Lung (tissue), 12 donors: ENCODE data around the gene HMBS. TPM values are rescaled to one million over a fixed set of nuclear protein-coding genes. Genes with fewer than 3 reads are reported as not detected.

Experiments
- ATAC-seq: fragments of 200-7000 bp; cut with Tn5 transposase; one replicate; pipeline ENCODE4 v1.9.1; 2020; ENCODE audit warnings: moderate number of reproducible peaks; ENCODE audit not compliant: insufficient read depth, low FRiP score
- DNase-seq, 3 donors: peaks; one replicate each; pipeline ENCODE4 v3.0.0-alpha.2; 2013 to 2017
- H3K27ac ChIP-seq, 2 donors: one replicate each; pipeline ENCODE4 v1.5.1; 2013; ENCODE audit warnings: mild to moderate bottlenecking in 2 of 2, moderate library complexity in 2 of 2, control low read depth in 1 of 2, inconsistent platforms in 1 of 2, low read depth in 1 of 2, low read length in 1 of 2
- H3K27me3 ChIP-seq, 3 donors: one replicate each; pipeline ENCODE4 v1.5.1; 2013; ENCODE audit warnings: low read length in 2 of 3; ENCODE audit not compliant: control insufficient read depth in 3 of 3, insufficient read depth in 3 of 3
- H3K36me3 ChIP-seq, 4 donors: one replicate each; pipeline ENCODE4 v1.5.1; 2013; ENCODE audit warnings: low read length in 4 of 4, mild to moderate bottlenecking in 1 of 4, moderate library complexity in 1 of 4; ENCODE audit not compliant: control insufficient read depth in 4 of 4, insufficient read depth in 4 of 4
- H3K4me1 ChIP-seq, 5 donors: one replicate each; pipeline ENCODE4 v1.5.1; 2013; ENCODE audit warnings: low read length in 5 of 5, mild to moderate bottlenecking in 2 of 5, moderate library complexity in 1 of 5; ENCODE audit not compliant: control insufficient read depth in 5 of 5, insufficient read depth in 5 of 5
- H3K4me3 ChIP-seq: one replicate; pipeline ENCODE4 v1.5.1; 2013; ENCODE audit warnings: mild to moderate bottlenecking, control low read depth, moderate library complexity
- H3K9ac ChIP-seq, 2 donors: one replicate each; pipeline ENCODE4 v1.5.1; 2013; ENCODE audit warnings: low read length in 2 of 2, control low read depth in 1 of 2; ENCODE audit not compliant: insufficient read depth in 1 of 2
- H3K9me3 ChIP-seq, 4 donors: one replicate each; pipeline ENCODE4 v1.5.1; 2013; ENCODE audit warnings: low read length in 3 of 4, mild to moderate bottlenecking in 1 of 4, moderate library complexity in 1 of 4; ENCODE audit not compliant: control insufficient read depth in 4 of 4, insufficient read depth in 3 of 4
- CTCF ChIP-seq: IDR thresholded peaks from 2 replicates; pipeline ENCODE4 v1.5.1; 2012; ENCODE audit warnings: mild to moderate bottlenecking; ENCODE audit errors: control extremely low read depth, extremely low read depth
- WGBS, 2 donors: extraction: QIAGEN DNeasy Blood & Tissue Kit; methylation state at CpG; one replicate each; pipeline ENCODE4 v1.1.7; 2013; 5-methylcytosine and 5-hydroxymethylcytosine counted together
- polyA plus RNA-seq, 2 donors: library from polyadenylated mRNA; stranded (reverse); fragments of 200-250 nt; gene quantifications; one replicate each; pipeline ENCODE4 v1.2.1, GENCODE V29; 2013
- total RNA-seq, 2 donors: library from RNA; depleted of rRNA in 1 of 2; stranded (reverse); fragments of >200 nt in 1 of 2; gene quantifications; one replicate each; pipeline ENCODE4 v1.2.1, GENCODE V29; 2014 to 2021
- donor health status: control.
- donor health status: control.
- donor health status: Bipolar disorder and iron deficiency.
- donor health status: healthy.
- donor health status: DM: yes; HTN: yes; CAD: no.

The HMBS gene
- total and polyA plus RNA-seq, 4 donors: 11.7 to 33.3 (median 31.5) TPM

GRCh38 chr11:119121008-119121810, 36.5 kb downstream of the HMBS start, which contains the start of gene HINFP:
Gene HINFP, plus strand, starts transcription at chr11:119121580. Its CDS starts 5,365 bp downstream, at chr11:119126945.
- peaks cover 5 to 12% (median 10%) of the 10 kb centered on the region in 4 donors for H3K36me3 ChIP-seq
- ATAC-seq: peak; percentile 100
- peak; percentile 99 to 100 (median 100) for DNase-seq
- no peaks in the 10 kb centered on the region for H3K9me3 ChIP-seq
- 0 to 1% methylated on average over 50 to 54 of the region's 54 CpGs for WGBS, 2 donors
- no peaks in the 10 kb centered on the region for H3K27me3 ChIP-seq
- no peak for TF ChIP-seq CTCF
- H3K4me1 ChIP-seq: peaks cover 2 to 18% (median 9%) of the 10 kb centered on the region in 5 donors
- peak within 1 kb of the TSS; percentile 40 to 78 for H3K9ac ChIP-seq
- peak within 1 kb of the TSS; percentile 76 for H3K4me3 ChIP-seq
- peak within 1 kb of the TSS; percentile 76 to 78 for H3K27ac ChIP-seq

- Histone ChIP-seq H3K27ac (peak overlapping the region; percentile 76 to 77), H3K4me3 (peak overlapping the region; percentile 76), H3K9me3 (no peaks in the 10 kb centered on the region), H3K9ac (peak overlapping the region; percentile 40 to 78), H3K4me1 (peaks cover 2 to 18% (median 9%) of the 10 kb centered on the region in 5 donors), H3K27me3 (no peaks in the 10 kb centered on the region), H3K36me3 (peaks cover 5 to 13% (median 9%) of the 10 kb centered on the region in 4 donors)
- no peak for DNase-seq
- TF ChIP-seq CTCF: no peak
- 0 to 1% methylated on average over 20 of the region's 20 CpGs for WGBS, 2 donors
- ATAC-seq: no peak
Observed at GRCh38 chr11:119121811-119122124, 37.1 kb downstream of the HMBS start.

GRCh38 chr11:119125821-119126220, 41.1 kb downstream of the HMBS start:
- DNase-seq (no peak), ATAC-seq (no peak)
- H3K27ac ChIP-seq: no peak overlapping the region
- H3K4me1 ChIP-seq: peaks cover 0 to 12% (median 7%) of the 10 kb centered on the region in 5 donors
- H3K27me3 ChIP-seq: no peaks in the 10 kb centered on the region
- H3K4me3 ChIP-seq: no peak overlapping the region
- H3K36me3 ChIP-seq: peaks cover 10 to 22% (median 16%) of the 10 kb centered on the region in 4 donors
- H3K9ac ChIP-seq: no peak overlapping the region
- H3K9me3 ChIP-seq: no peaks in the 10 kb centered on the region
- no peak for TF ChIP-seq CTCF
- 90 to 97% methylated on average over 6 of the region's 6 CpGs for WGBS, 2 donors
